Activated CD8-positive, alpha-beta memory T cell treated with anti-CD3 and anti-CD28 coated beads, Interleukin-2, amount 50 U/mL, for 24 hours (primary cell): ENCODE data around the gene GPR15.
"Not testable (repeated sequence)": the region's sequence is repeated elsewhere in the genome, so short reads cannot be mapped to it uniquely, and the experiment has no call there.

ENCODE experiments used
- DNase-seq: peaks from one replicate; pipeline ENCODE4 v3.0.0-alpha.2; 2020; ENCODE audit errors: extremely low read depth

Gene GPR15

GRCh38 chr3:98558100-98558827 lies 26.5 kb downstream of the GPR15 start:
- DNase-seq: no peak

- not testable (repeated sequence) for DNase-seq
Measured at GRCh38 chr3:98559769-98560168, 28.0 kb downstream of the GPR15 start.

DNA sequence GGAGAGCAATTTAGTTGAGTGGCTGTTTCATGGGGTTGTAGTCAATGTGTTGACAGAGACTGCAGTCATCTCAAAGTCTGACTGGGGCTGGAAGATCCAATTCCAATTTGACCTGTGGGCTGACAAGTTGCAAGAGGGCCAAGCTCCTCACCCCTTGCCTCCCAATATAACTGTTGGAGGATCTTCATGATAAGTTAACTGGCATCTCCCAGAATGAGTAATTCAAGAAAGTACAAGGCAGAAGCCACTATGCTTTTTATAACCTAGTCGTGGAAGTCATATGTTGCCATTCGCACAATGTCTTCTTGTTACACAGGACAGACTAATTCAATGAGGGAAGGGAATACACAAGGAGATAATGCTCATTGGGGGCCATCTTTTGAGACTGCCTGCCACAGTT lies 29.1 kb downstream of the GPR15 start:
- no peak for DNase-seq

- DNase-seq: no peak
Measured at GRCh38 chr3:98561727-98562521, 30.1 kb downstream of the GPR15 start.

GRCh38 chr3:98563661-98564281 lies 32.0 kb downstream of the GPR15 start:
- no peak for DNase-seq

DNA sequence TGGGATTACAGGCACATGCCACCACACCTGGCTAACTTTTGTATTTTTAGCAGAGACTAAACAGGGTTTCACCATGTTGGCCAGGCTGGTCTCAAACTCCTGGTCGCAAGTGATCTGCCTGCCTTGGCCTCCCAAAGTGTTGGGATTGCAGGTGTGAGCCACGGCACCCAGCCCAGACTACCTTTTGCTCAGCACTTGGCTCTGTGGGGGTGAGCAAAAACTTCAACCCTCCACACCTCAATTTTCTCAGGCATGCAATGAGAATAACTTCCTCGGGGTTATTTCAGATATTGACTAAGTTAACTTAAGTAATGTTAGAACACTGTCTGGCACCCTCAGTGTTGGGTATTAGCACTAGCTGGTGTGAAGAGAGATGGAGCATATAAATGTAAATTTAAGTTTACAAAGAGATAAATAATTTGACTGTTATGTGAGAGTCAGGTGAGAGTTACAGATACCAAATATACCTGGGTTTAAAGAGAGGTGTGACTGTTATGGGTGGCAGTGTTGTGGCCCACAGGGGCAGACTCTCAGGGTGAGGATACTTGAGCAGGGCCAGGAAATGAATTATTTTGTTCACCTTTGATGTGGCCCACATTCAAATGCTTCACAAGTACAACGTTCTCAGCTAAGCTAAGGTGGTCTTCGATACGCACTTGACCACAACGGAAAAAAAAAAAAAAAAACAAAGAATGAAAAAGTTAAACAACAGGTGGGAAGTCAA lies 32.7 kb downstream of the GPR15 start:
- no peak for DNase-seq

DNA sequence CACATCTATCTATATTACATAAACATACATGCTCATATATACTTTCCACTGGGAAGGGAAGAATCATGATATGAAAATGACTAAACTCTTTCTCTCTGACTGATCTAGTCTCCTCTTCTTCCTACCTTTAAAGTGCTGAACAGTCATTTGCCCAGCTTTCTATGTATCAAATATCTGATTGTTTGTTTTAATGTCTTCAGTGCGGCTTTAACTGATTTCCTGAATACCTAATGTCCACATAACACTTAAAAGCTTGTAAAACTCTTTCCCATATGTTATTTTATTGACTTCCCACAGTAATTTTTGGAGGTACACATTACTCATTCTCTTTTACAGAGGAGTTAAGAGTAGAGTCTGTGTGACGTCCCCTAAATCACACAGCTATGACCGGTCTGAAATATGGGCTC lies 33.5 kb downstream of the GPR15 start:
- no peak for DNase-seq

GRCh38 chr3:98565843-98566242 lies 34.1 kb downstream of the GPR15 start:
- no peak for DNase-seq

DNA sequence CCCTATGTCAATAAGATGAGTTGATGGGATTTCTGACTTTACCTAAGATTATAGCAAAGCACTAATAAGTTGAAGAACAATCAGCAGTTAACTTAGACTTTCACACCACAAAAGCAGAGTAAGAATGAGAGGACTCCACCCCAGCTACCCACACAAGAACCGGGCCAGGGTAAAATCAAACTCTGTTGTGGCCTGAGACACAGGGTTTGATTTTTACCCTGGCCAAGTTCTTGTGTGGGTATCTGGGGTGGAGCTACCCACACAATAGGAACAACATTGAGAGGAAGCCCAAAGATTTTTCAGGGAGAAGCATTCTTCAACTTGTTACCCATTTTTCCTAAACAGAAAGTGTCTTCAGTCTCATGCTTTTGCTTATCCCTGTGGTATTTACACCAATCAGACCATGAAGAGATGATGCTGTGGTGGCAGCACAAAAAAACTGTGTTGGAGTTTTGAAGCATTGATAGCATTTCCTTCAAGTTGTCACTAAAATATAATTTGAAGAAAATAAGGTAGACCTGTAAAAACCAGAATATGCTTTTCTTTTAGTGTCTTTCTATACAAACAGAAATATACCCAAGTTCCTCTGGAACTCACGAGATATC lies 36.0 kb downstream of the GPR15 start:
- no peak for DNase-seq

GRCh38 chr3:98568402-98568801 lies 36.6 kb downstream of the GPR15 start:
- DNase-seq: no peak

- DNase-seq: no peak
Measured at GRCh38 chr3:98573181-98573728, 41.5 kb downstream of the GPR15 start.

- no peak for DNase-seq
Measured at GRCh38 chr3:98574132-98574531, 42.4 kb downstream of the GPR15 start.

DNA sequence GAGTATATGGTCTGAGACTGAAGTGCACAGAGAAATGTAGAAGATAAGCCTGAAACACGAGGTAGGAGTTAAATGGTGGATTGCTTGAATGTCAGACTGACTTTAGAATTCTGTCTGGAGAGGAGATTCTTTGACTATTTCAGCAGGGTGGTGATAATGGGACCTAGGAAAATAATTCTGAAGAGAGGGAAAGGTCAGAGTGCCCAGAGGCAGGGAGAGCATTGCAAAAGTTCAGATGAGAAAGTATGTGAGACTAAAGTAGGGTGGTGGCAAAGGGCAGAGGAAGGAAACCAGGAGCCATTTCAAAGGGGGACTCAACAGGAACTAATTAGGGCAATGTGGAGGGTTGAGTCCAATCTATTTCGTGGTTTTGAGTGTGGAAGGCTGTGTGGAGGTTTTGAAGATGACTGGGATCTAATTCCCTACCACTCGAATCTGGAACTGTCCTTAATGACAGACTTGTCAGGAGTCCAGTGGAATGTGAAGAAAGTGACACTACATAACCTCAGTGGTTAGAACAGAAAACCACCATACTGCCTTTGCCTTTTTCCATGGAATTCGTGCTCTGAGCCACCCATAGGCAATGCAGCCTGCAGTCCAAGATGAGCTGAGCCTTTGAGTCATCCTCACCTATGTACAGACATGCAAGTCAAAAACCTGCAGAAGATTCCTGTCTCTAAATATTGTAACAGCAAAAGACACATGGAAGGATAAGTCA lies 45.6 kb downstream of the GPR15 start:
- DNase-seq: no peak

DNA sequence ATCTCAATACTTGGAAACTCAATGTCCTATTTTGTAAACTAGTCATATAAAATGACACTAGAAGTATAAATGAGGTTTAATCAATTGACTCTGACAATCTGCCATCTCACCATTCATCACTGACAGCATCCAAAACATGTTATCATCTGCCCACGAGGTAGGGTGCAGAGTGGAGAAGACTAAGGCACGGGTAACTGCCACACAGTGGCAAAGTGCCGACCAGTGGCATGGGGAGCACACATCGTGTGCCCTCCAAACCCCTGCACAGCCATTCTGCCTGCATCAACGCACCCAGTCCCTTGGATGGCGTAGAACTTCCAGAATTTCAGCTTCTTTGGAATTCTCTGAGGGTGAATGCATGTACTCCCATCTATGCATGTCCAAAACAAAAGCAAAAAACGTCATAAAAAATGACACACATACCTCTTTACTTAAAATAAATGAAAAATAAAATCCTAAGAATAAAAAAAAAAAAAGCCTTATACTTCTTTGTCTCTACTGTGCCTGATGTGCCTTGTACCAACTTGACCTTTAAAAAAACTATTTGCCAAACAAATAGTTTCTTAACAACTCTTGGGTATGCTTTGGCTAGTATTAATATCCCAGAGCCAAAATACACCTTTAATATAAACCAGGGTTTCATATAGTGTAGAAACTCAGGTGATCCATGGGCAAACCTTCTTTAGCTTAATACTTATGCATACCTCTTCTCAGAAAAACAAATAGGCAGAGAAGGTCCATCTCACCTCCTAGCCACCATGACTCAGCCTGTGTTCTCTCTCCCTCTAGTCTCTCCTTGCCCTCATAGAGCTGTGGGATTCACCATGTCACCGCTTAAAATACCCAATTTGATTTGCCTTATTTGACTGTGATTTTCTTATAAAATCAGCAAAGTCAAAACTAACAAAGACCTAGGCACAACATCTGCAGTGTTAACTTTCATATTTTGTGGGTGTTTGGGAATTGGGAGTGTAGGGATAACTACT lies 48.9 kb downstream of the GPR15 start:
- DNase-seq: no peak

DNA sequence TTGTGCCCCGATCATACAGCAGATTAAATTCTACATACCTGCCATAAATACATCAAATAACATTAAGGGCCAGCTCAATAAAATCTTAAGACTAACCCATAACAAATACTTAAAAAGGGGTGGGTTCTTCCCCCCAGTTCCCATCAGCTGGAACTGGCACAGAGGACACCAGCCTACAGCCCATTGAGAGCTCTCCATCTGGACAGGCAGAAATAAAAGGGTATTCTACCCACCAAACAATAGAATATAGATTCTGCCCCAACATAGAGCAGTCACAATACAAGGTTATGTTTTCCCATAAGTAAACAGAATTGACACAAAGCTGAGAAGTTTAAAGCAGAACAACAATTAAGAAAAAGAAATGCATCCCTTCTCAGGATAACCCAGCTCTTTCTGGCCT lies 49.7 kb downstream of the GPR15 start:
- DNase-seq: no peak

GRCh38 chr3:98582042-98582441 lies 50.3 kb downstream of the GPR15 start:
- no peak for DNase-seq

DNA sequence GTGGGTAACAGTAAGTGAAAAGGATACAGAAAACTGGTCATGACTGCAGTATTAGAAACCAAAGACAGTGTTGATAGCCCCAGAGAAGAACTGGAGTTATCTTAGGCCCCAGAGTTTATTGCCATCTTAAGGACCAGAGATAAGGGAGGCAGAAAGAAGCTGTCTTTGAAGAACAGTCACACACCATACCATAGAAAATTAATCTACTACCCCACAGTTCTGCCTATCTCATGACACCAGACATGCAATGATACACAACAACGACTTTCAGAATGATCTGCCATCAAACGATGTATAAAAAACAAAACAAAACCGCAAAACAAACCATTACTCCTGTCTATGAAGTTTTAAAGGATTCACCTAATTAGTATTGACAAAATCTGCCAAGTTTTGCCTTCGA lies 52.0 kb downstream of the GPR15 start:
- no peak for DNase-seq
